ENCODE data around the gene CCDC167.

- TF ChIP-seq POLR2A (IDR thresholded peaks at IDR 0.05), result no peak
- TF ChIP-seq, protein P1, sequence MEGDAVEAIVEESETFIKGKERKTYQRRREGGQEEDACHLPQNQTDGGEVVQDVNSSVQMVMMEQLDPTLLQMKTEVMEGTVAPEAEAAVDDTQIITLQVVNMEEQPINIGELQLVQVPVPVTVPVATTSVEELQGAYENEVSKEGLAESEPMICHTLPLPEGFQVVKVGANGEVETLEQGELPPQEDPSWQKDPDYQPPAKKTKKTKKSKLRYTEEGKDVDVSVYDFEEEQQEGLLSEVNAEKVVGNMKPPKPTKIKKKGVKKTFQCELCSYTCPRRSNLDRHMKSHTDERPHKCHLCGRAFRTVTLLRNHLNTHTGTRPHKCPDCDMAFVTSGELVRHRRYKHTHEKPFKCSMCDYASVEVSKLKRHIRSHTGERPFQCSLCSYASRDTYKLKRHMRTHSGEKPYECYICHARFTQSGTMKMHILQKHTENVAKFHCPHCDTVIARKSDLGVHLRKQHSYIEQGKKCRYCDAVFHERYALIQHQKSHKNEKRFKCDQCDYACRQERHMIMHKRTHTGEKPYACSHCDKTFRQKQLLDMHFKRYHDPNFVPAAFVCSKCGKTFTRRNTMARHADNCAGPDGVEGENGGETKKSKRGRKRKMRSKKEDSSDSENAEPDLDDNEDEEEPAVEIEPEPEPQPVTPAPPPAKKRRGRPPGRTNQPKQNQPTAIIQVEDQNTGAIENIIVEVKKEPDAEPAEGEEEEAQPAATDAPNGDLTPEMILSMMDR (IDR thresholded peaks at IDR 0.05 in 4 of 5, conservative IDR thresholded peaks at IDR 0.05 in 1 of 5), result no peak
Measured at GRCh38 chr6:37523412-37523811, 23.7 kb upstream of the CCDC167 start.
